Endothelial cell (in vitro differentiated cells): ENCODE results near the gene GAMT. TPM values are rescaled to one million over a fixed set of nuclear protein-coding genes. Genes with fewer than 3 reads are reported as not detected.

Source experiments
- DNase-seq: peaks from one replicate; pipeline ENCODE4 v3.0.0; 2021; ENCODE audit warnings: low spot score
- H3K27ac Mint-ChIP-seq: one replicate; pipeline ENCODE4 v1.8.0; 2021; ENCODE audit warnings: mixed read lengths, inconsistent platforms; ENCODE audit not compliant: unreplicated experiment
- H3K27me3 Mint-ChIP-seq: one replicate; pipeline ENCODE4 v1.8.0; 2021; ENCODE audit warnings: mild to moderate bottlenecking, moderate library complexity, mixed read lengths, inconsistent platforms; ENCODE audit not compliant: unreplicated experiment
- H3K36me3 Mint-ChIP-seq: one replicate; pipeline ENCODE4 v1.8.0; 2021; ENCODE audit warnings: mild to moderate bottlenecking, low read depth, mixed read lengths, inconsistent platforms; ENCODE audit not compliant: unreplicated experiment
- H3K4me1 Mint-ChIP-seq: one replicate; pipeline ENCODE4 v1.8.0; 2021; ENCODE audit warnings: mild to moderate bottlenecking, mixed read lengths, inconsistent platforms; ENCODE audit not compliant: unreplicated experiment
- H3K4me3 Mint-ChIP-seq: one replicate; pipeline ENCODE4 v1.8.0; 2021; ENCODE audit warnings: mild to moderate bottlenecking, mixed read lengths, inconsistent platforms; ENCODE audit not compliant: unreplicated experiment
- H3K9me3 Mint-ChIP-seq: one replicate; pipeline ENCODE4 v1.8.0; 2021; ENCODE audit warnings: mixed read lengths, inconsistent platforms; ENCODE audit not compliant: unreplicated experiment
- CTCF ChIP-seq: fragments of 200-600 bp; sonication (generic); IDR thresholded peaks from one replicate; pipeline ENCODE4 v1.5.0; 2021; ENCODE audit warnings: antibody characterized with exemption; ENCODE audit not compliant: unreplicated experiment
- total RNA-seq: library from RNA; stranded (reverse); fragmentation: NEBNext Ultra II Directional; extraction: Animal tissue kit (Norgen Biotek cat#: 25700); gene quantifications from one replicate; pipeline ENCODE4 v1.2.1, GENCODE V29; 2021; ENCODE audit not compliant: unreplicated experiment

Gene GAMT
- total RNA-seq, 1 donor from 2014 or later: 18.1 TPM

GRCh38 chr19:1392939-1393530, 8.3 kb downstream of the GAMT start:
- Mint-ChIP-seq H3K9me3 (no peaks in the 10 kb centered on the region), H3K4me1 (peaks cover 2% of the 10 kb centered on the region), H3K27me3 (peaks cover 9% of the 10 kb centered on the region), H3K27ac (no peak overlapping the region), H3K4me3 (no peak overlapping the region), H3K36me3 (peaks cover 17% of the 10 kb centered on the region)
- TF ChIP-seq CTCF: no peak
- DNase-seq: no peak

- Mint-ChIP-seq H3K27me3 (peaks cover 9% of the 10 kb centered on the region), H3K4me1 (peaks cover 2% of the 10 kb centered on the region), H3K27ac (no peak overlapping the region), H3K4me3 (peak overlapping the region; percentile 79), H3K36me3 (peaks cover 17% of the 10 kb centered on the region), H3K9me3 (no peaks in the 10 kb centered on the region)
- DNase-seq: no peak
- TF ChIP-seq CTCF: no peak
Measured at GRCh38 chr19:1392407-1392806, 8.9 kb downstream of the GAMT start.

- no peak for DNase-seq
- H3K27ac Mint-ChIP-seq: no peak overlapping the region
- peaks cover 2% of the 10 kb centered on the region for H3K4me1 Mint-ChIP-seq
- peaks cover 17% of the 10 kb centered on the region for H3K36me3 Mint-ChIP-seq
- no peak overlapping the region for H3K4me3 Mint-ChIP-seq
- TF ChIP-seq CTCF: no peak
- peaks cover 7% of the 10 kb centered on the region for H3K27me3 Mint-ChIP-seq
- H3K9me3 Mint-ChIP-seq: no peaks in the 10 kb centered on the region
Measured at GRCh38 chr19:1390890-1391423, 10.4 kb downstream of the GAMT start.

- H3K27me3 Mint-ChIP-seq: peaks cover 9% of the 10 kb centered on the region
- peaks cover 17% of the 10 kb centered on the region for H3K36me3 Mint-ChIP-seq
- peak overlapping the region; percentile 24 for H3K27ac Mint-ChIP-seq
- no peak for TF ChIP-seq CTCF
- no peak for DNase-seq
- peak overlapping the region; percentile 69 for H3K4me3 Mint-ChIP-seq
- peaks cover 5% of the 10 kb centered on the region for H3K4me1 Mint-ChIP-seq
- no peaks in the 10 kb centered on the region for H3K9me3 Mint-ChIP-seq
Measured at GRCh38 chr19:1389033-1389940, 12.1 kb downstream of the GAMT start.
